OCI-LY1 (cell line): ENCODE results near the gene TGFB2.

Source experiments
- H2AFZ ChIP-seq: fragments of 200-600 bp; sonication (generic), shearing (Covaris generic); 2 replicates; pipeline ENCODE4 v1.6.0; 2014; ENCODE audit warnings: antibody characterized with exemption, mild to moderate bottlenecking, low read length
- H3F3A ChIP-seq: fragments of 200-600 bp; sonication (generic), shearing (Covaris generic); 2 replicates; pipeline ENCODE4 v1.6.0; 2014; ENCODE audit warnings: mild to moderate bottlenecking, antibody characterized with exemption, low read length, moderate library complexity; ENCODE audit not compliant: insufficient read depth
- H3K27ac ChIP-seq: fragments of 200-600 bp; sonication (generic); 2 replicates; pipeline ENCODE4 v1.5.1; 2014; ENCODE audit warnings: low read length, mixed run types, mild to moderate bottlenecking, low read depth; ENCODE audit not compliant: poor library complexity, severe bottlenecking
- H3K27me3 ChIP-seq: fragments of 200-600 bp; sonication (generic); 2 replicates; pipeline ENCODE4 v1.6.0; 2014; ENCODE audit warnings: antibody characterized with exemption, mild to moderate bottlenecking, low read length, moderate library complexity; ENCODE audit not compliant: insufficient read depth
- H3K36me3 ChIP-seq: fragments of 200-600 bp; sonication (generic); 2 replicates; pipeline ENCODE4 v1.6.1; 2014; ENCODE audit warnings: mild to moderate bottlenecking, antibody characterized with exemption, low read length, moderate library complexity, mixed read lengths; ENCODE audit not compliant: insufficient read depth
- H3K4me1 ChIP-seq: fragments of 200-600 bp; sonication (generic); 2 replicates; pipeline ENCODE4 v1.5.1; 2014; ENCODE audit warnings: mild to moderate bottlenecking, low read length, moderate library complexity; ENCODE audit not compliant: insufficient read depth, severe bottlenecking
- H3K4me2 ChIP-seq: fragments of 200-600 bp; sonication (generic), shearing (Covaris generic); 2 replicates; pipeline ENCODE4 v1.6.1; 2014; ENCODE audit warnings: low read length
- H3K4me3 ChIP-seq: fragments of 200-600 bp; sonication (generic); 2 replicates; pipeline ENCODE4 v1.5.1; 2014; ENCODE audit warnings: low read length, low read depth, mild to moderate bottlenecking, mixed read lengths; ENCODE audit not compliant: poor library complexity, severe bottlenecking
- H3K79me2 ChIP-seq: fragments of 200-600 bp; shearing (Covaris generic); 2 replicates; pipeline ENCODE4 v1.6.1; 2016; ENCODE audit warnings: mixed run types, low read length, mixed read lengths; ENCODE audit not compliant: insufficient read depth
- H3K9ac ChIP-seq: fragments of 200-600 bp; sonication (generic), shearing (Covaris generic); 2 replicates; pipeline ENCODE4 v1.6.1; 2014; ENCODE audit warnings: mild to moderate bottlenecking, low read length, mixed read lengths
- H3K9me2 ChIP-seq: fragments of 200-600 bp; sonication (generic), shearing (Covaris generic); 2 replicates; pipeline ENCODE4 v1.6.1; 2014; ENCODE audit warnings: low read depth, mild to moderate bottlenecking, low read length, mixed read lengths
- H3K9me3 ChIP-seq: fragments of 200-600 bp; shearing (Covaris generic); 2 replicates; pipeline ENCODE4 v1.6.1; 2014; ENCODE audit warnings: low read length, mixed read lengths
- H4K20me1 ChIP-seq: fragments of 200-600 bp; sonication (generic), shearing (Covaris generic); 2 replicates; pipeline ENCODE4 v1.6.0; 2016; ENCODE audit warnings: mild to moderate bottlenecking, low read length; ENCODE audit not compliant: insufficient read depth
- EZH2 ChIP-seq: fragments of 200-600 bp; sonication (generic), shearing (Covaris generic); IDR thresholded peaks from 2 replicates; pipeline ENCODE4 v1.8.0; 2017; ENCODE audit warnings: borderline replicate concordance, mixed run types, mild to moderate bottlenecking, antibody characterized with exemption, low read length, moderate library complexity, mixed read lengths
- TF ChIP-seq, protein P1 (sequence below): fragments of 200-600 bp; sonication (generic), shearing (Covaris generic); IDR thresholded peaks from 2 replicates; pipeline ENCODE4 v1.5.1; 2017; ENCODE audit warnings: mild to moderate bottlenecking, antibody characterized with exemption, low read length, moderate library complexity, mixed read lengths

TGFB2 gene

DNA sequence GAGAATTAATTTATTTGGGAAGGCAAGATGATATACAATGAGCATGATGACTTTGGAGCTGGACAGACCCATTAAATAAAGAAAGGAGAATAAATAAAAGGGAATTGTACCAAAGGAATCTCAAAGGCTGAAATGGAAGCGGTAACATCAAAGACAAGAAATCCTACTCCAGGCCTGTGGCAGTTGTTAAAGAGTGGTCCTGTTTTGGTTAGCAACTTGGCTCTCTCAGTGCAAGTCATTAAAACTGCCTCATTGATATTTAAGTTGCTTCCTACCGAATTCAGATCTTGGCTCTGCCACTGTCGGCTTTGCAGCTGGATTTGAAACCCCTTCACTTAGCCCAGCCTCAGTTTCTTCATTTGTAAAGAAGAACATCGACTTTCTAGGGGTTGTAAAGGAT is 10.1 kb downstream of the TGFB2 start:
- no peak overlapping the region for H3K27ac ChIP-seq
- H3K4me1 ChIP-seq: peaks cover 8% of the 10 kb centered on the region
- no peak overlapping the region for H3K9ac ChIP-seq
- no peaks in the 10 kb centered on the region for H3K79me2 ChIP-seq
- H3K4me3 ChIP-seq: no peak overlapping the region
- no peaks in the 10 kb centered on the region for H3F3A ChIP-seq
- H3K36me3 ChIP-seq: no peaks in the 10 kb centered on the region
- H4K20me1 ChIP-seq: no peaks in the 10 kb centered on the region
- no peaks in the 10 kb centered on the region for H3K9me2 ChIP-seq
- H2AFZ ChIP-seq: no peak overlapping the region
- H3K27me3 ChIP-seq: no peaks in the 10 kb centered on the region
- no peaks in the 10 kb centered on the region for H3K9me3 ChIP-seq
- TF ChIP-seq, protein P1, sequence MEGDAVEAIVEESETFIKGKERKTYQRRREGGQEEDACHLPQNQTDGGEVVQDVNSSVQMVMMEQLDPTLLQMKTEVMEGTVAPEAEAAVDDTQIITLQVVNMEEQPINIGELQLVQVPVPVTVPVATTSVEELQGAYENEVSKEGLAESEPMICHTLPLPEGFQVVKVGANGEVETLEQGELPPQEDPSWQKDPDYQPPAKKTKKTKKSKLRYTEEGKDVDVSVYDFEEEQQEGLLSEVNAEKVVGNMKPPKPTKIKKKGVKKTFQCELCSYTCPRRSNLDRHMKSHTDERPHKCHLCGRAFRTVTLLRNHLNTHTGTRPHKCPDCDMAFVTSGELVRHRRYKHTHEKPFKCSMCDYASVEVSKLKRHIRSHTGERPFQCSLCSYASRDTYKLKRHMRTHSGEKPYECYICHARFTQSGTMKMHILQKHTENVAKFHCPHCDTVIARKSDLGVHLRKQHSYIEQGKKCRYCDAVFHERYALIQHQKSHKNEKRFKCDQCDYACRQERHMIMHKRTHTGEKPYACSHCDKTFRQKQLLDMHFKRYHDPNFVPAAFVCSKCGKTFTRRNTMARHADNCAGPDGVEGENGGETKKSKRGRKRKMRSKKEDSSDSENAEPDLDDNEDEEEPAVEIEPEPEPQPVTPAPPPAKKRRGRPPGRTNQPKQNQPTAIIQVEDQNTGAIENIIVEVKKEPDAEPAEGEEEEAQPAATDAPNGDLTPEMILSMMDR: no peak
- TF ChIP-seq EZH2: no peak
- H3K4me2 ChIP-seq: no peak overlapping the region

DNA sequence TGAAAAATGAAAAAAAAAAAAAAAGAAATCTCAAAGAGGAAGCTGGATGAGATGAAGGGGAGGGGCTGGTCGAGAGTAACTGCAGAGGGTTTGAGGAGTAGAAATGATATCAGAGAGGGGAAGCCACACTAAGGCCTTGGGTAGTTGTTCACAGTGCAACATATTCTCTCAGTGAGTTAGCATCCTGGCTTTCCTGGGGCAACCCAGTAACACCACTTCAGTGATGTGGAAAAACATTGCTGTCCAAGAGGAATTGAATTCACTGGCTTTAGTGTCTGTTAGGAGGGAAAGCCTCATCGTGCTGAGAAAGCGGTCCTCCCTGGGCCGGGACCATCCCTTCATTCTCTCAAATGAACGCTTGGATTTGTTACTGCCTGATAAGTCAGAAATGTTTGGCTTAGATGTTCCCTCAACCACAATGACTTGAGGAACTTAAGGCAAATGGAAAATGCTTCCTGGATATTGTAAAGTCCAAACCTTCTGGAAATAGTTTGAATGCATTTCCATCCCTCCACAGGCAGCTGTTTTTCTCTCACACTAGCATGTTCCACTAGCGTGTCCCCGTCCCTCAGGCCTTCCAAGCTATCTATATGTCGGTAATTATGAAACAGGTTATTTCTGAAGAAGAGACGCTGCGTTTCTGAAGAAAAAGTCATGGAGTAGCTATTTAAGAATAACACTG is 12.2 kb downstream of the TGFB2 start:
- no peak overlapping the region for H3K4me2 ChIP-seq
- H3K9me2 ChIP-seq: no peaks in the 10 kb centered on the region
- no peak overlapping the region for H2AFZ ChIP-seq
- no peaks in the 10 kb centered on the region for H3K27me3 ChIP-seq
- H3K79me2 ChIP-seq: no peaks in the 10 kb centered on the region
- H4K20me1 ChIP-seq: no peaks in the 10 kb centered on the region
- H3K9me3 ChIP-seq: no peaks in the 10 kb centered on the region
- H3K36me3 ChIP-seq: no peaks in the 10 kb centered on the region
- H3K27ac ChIP-seq: no peak overlapping the region
- H3K9ac ChIP-seq: no peak overlapping the region
- H3K4me3 ChIP-seq: no peak overlapping the region
- no peaks in the 10 kb centered on the region for H3F3A ChIP-seq
- TF ChIP-seq, protein P1: no peak
- TF ChIP-seq EZH2: no peak
- no peaks in the 10 kb centered on the region for H3K4me1 ChIP-seq

DNA sequence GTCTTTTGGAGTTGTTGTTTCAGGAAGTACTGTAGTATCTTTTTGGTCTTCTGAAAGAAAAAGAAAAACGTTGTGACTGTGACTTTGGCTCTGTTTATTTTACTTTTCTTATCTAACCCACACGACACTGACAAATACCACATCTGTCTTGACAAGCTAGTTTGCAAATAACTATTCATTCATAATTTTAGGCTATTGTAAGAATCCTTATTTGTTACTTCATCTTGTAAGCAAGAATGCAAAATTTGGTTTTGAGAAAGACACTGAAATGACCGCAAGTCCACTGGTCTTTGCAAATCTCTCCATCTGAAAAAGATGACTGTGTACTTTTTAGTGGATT is 12.7 kb downstream of the TGFB2 start:
- H3K4me2 ChIP-seq: no peak overlapping the region
- H2AFZ ChIP-seq: no peak overlapping the region
- H3K36me3 ChIP-seq: no peaks in the 10 kb centered on the region
- H3K9me2 ChIP-seq: no peaks in the 10 kb centered on the region
- no peak overlapping the region for H3K9ac ChIP-seq
- no peaks in the 10 kb centered on the region for H4K20me1 ChIP-seq
- H3K9me3 ChIP-seq: no peaks in the 10 kb centered on the region
- H3K79me2 ChIP-seq: no peaks in the 10 kb centered on the region
- no peaks in the 10 kb centered on the region for H3K27me3 ChIP-seq
- no peaks in the 10 kb centered on the region for H3K4me1 ChIP-seq
- H3K27ac ChIP-seq: no peak overlapping the region
- TF ChIP-seq, protein P1: no peak
- no peak for TF ChIP-seq EZH2
- no peak overlapping the region for H3K4me3 ChIP-seq
- H3F3A ChIP-seq: no peaks in the 10 kb centered on the region
